SHP77 treated with DMSO at 0.1 percent for 48 hours (cell line): ENCODE data around the gene SLIT3.

Experiments used
- DNase-seq: peaks from one replicate; lab custom pipeline; 2025; lab: John Stamatoyannopoulos, UW

The SLIT3 gene

GRCh38 chr5:168734620-168735300, 566.2 kb downstream of the SLIT3 start:
- no peak for DNase-seq

DNA sequence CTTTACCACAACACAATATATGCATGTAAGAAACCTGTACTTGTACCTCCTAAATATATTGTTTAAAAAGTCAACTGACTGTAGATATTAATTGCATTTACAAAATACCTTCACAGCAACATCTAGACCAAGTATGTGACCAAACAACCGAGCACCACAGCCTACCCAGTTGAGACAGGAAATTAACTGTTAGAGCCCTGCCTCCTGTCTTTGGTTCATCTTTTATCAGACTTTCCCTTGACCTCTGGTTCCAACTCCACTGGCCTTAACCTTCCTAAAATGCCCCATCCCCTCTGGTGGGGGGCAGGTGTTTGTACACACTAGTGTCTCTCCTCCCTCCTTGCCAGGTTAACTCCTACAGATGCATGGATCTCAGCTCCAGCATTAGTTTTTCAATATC, 566.8 kb downstream of the SLIT3 start:
- DNase-seq, result no peak

GRCh38 chr5:168728546-168729211, 572.3 kb downstream of the SLIT3 start:
- no peak for DNase-seq

DNA sequence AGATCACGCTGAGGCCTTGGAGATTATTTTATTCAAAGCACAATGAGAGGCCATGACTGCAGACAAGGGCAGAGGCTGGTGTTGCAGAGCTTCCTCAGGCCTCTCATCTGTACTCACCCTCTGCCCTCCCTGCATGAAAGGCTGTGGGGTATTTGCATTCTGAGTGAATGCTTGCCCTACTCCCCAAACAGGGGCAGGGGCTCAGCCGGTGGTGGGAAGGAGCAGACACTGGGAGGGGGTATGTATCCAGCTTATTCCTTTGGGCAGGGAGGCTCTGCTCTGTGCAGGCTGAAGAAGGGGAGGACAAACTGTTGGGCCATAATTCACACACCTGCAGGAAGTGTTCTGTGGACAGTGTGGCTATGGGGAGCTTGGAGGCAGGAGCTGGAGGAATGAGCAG, 573.4 kb downstream of the SLIT3 start:
- DNase-seq, result no peak

DNA sequence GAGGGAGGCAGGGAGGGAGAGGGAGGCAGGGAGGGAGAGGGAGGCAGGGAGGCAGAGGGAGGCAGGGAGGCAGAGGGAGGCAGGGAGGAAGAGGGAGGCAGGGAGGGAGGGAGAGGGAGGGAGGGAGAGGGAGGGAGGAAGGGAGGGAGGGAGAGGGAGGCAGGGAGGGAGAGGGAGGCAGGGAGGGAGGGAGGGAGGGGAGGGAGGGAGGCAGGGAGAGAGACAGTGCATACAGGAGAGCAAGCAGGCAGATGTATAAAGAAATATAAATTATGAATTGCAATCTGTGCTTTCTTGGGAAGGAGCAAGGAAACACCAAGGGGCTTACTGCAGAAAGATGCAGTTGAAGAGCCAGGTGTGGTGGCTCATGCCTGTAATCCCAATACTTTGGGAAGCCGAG, 574.6 kb downstream of the SLIT3 start:
- DNase-seq, result no peak

DNA sequence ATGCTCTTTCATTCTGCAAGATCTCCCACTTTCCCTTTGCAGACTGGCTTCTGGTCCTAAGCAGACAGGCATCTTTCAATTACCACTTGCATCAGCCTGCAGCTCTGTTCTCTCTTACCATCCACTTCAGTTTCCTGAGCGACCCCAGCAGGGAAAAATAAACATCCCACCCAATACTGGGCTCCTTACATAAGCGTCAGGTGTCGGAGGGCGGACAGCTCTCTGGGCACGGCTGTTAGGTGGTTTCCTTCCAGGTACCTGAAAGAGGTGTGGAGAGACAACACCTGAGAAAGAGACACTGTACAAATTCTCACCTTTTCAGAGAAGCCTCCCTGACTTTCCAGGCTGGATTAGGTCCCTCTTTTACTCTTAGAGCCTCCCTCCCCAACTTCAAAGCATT, 576.7 kb downstream of the SLIT3 start:
- DNase-seq, result no peak

GRCh38 chr5:168723037-168723436, 577.9 kb downstream of the SLIT3 start:
- no peak for DNase-seq

DNA sequence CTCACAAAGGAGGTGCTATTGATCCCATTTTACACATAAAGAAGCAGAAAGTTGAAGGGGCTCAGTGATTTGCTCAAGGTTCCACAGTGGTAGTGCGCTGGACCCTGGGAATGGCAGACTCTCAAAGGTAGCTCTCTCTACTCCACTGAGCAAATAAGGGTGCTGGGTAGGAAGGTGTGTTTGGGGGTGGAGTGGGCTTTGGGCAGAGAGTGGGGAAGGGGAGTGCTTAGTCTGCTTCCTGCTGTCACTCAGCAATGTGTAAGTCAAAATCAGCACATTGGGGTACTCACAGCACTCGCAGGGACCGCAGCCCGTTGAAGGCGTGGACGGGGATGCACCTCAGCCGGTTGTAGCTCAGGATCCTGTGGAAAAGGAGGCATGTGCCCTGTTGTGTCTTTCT, 579.0 kb downstream of the SLIT3 start:
- DNase-seq, result no peak

DNA sequence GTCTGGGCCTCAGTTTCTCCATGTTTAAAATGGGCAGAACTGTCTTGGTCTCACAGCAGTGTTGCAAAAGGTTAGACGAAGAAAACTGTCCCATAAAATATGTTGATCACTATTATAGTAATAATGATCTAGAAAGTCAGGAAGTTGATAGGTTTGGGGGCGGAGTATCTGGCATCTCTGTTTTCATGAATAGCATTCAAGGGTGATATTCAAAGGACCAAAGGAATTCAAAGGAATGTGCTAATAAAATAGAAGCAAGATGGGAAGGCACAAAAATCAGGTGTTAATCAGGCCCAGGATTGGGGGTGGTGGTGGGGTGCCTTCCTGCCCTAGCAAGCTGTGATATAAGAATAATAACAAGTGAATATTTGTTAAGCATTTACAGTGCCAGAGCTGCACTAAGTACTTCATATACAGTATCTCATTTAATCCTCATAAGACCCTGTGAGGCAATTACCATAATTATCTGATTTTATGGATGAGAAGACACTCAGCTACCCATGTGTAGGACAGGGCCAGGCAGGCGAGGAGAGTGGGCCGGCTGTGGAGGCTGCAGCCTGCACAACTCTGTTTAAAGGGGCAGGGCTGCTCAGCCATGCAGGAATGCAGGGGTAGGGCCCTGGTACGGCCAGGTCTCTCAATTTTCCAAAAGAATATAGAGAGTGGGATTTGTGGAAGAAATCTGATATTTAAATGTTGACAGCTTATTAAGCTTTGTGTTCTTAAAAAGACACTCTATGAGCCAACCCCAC, 579.8 kb downstream of the SLIT3 start:
- no peak for DNase-seq

- DNase-seq, result no peak
These were observed 580.4 kb downstream of the SLIT3 start for GRCh38 chr5:168720575-168720974.

- no peak for DNase-seq
These were observed 586.9 kb downstream of the SLIT3 start for GRCh38 chr5:168714046-168714445.

DNA sequence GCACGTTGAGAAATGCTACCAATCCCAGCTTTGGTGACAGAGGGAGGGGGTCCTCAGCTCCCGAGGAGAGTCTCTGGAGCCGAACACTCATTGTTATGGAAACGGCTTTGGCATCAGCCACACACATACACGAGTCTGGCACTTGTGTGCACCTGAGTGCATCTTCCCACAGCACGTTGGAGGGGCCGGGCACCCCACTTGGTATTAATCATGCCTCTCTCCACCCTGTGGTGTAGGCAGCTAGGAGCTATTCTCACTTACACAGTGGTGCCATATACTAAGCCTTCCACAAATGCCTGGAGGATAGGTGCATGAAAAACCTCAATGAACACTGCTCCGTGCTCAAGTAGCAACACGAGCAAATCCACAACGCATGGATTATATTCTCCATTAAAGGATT, 587.9 kb downstream of the SLIT3 start:
- no peak for DNase-seq

DNA sequence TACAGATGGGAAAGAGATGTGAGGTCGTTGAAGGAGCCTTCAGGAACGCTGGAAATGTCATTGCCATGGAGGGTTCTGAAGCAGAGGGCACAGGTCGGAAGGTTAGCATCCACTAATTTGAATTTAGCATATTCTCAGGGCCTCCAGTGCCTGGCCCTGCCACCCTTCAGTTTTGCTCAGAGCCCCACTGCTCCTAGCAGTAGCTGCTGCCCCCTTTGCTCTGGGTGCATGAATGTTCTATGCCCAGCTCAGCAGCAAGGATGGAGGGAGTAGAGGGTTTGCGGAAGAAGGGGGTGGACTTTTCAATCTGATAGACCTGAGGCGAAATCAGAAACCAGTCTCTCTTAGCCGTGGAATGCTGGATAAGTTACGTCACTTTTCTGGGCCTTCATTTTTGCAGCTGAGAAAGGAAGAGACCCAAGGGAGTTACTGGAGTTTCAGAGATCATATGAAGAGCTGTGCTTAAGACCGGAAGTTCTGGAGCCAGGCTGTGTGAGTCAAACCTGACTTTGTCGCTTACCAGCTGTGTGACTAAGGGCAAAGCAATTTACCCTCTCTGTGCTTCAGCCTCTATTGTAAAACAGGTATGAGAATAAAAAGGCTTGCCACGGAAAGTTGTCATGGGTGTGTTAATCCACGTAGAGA, 588.5 kb downstream of the SLIT3 start:
- DNase-seq, result no peak

- no peak for DNase-seq
These were observed 590.2 kb downstream of the SLIT3 start for GRCh38 chr5:168710706-168711105.

DNA sequence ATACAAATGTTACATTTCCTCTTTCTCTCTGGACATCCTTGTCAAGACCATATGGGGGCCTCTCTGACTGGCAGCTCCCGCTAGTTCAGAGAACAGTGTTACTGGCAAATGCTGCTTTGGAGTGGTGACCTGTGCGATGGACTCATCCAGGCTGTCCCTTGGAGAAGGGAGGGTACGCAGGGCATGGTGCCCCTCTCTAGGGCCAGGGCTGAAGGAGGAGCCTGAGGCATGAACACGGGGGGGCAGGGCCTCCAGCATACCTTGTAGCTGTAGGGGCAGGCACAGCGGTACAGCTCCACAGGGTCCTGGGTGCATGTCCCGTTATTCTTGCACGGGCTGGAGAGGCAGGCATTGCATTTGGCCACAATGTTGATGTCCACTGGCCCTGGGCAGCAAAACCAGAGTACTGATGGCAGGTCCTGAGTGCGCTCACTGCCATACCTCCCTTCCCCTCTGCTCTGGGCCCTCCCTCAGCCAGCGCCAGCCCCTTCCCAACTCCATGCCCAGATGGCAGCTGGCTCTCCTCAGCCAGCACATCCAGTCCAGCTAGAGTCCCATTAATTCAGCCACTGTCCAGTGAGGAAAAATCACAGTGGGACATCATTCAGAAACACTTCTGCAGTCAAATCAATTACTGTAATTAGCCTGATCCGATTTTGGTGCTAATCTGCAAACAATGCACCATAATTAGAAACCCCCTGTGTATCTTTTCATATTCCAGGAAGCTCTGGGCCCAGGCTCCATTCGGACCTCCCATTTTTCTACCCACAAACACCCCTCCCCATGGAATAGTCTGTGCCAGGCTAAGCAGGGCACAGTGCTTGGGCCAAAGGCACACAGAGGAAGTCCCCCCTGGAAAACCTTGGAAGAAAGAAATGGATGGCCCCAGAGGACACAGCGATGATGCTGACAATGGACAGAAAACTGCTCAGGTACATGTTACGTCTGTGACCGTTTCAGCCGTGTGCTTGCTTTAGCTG, 592.9 kb downstream of the SLIT3 start:
- no peak for DNase-seq

DNA sequence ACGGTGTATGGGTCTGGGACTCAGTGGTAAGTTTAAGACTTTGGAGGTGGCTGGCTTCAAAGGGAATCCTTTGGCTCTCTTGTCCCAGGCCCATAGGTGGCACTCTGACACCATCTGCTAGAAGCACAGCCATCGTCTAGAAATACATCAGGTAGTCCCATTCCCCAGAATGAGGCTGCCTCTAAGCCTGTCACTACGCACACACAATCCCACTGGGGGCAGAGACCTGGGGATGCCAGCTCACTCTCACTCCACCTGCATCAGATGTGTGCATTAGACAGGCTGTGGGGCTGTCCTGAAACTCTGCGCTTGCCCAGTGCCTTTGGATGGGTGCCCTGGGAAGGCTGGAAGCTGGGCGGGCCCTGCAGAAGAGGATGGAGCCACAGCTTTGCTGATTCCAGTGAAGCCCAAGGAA, 594.3 kb downstream of the SLIT3 start:
- no peak for DNase-seq

DNA sequence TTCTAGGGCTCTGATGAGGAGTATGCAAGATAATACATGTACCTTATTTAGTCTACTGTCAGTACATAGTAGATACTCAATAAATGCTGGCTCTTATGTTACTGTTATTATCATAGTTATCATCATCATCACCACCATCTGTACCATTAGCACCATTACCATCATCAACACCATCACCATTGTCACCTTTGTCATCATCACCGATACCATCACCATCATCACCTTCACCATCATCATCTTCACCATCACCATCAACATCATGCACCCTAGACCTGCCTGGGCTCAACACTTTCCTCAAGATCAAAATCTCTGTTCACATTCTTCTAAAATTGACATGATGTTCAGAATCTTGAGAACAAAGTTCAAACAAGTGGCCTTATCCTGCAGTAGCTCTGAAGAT, 595.6 kb downstream of the SLIT3 start:
- DNase-seq, result no peak

- no peak for DNase-seq
These were observed 598.4 kb downstream of the SLIT3 start for GRCh38 chr5:168702511-168702910.

GRCh38 chr5:168701641-168702040, 599.3 kb downstream of the SLIT3 start:
- no peak for DNase-seq

DNA sequence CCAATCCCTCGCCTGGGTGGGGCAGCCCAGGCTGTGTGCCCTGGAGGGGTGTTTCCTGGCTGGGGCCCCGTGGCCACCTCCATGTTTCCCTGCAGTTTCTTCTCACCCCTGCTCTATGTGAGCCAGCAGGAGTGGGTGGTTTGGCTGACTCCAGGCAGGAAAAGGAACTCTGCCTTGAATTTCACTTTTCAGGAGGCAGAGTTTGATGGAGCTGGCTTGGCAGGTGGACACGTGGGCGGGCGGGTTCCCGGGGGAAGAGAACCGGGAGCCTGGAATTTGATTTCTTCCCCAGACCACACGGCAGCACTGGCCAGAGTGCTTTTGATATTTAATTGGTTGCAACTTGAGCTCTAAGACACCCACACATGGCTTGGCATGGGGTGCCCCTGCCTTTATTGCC, 601.9 kb downstream of the SLIT3 start:
- DNase-seq, result no peak

- no peak for DNase-seq
These were observed 603.8 kb downstream of the SLIT3 start for GRCh38 chr5:168697034-168697720.
